GM12872 (cell line): ENCODE results near the gene SLC7A7.

Source experiments
- CTCF ChIP-seq: IDR thresholded peaks from 3 replicates; pipeline ENCODE4 v1.5.1; 2011; ENCODE audit warnings: low read depth, mild to moderate bottlenecking, low read length, moderate library complexity; ENCODE audit not compliant: insufficient read depth

SLC7A7 gene

GRCh38 chr14:22814941-22815713 is at the start of gene SLC7A7:
Gene SLC7A7, minus strand, starts transcription at chr14:22815435. Its CDS starts 2,037 bp downstream, at chr14:22813398.
- no peak for TF ChIP-seq CTCF

GRCh38 chr14:22864979-22865378 is 49.7 kb upstream of the SLC7A7 start:
- no peak for TF ChIP-seq CTCF

- TF ChIP-seq CTCF = no peak
Measured at GRCh38 chr14:22861651-22862050, 46.4 kb upstream of the SLC7A7 start.

GRCh38 chr14:22856428-22856827 is 41.2 kb upstream of the SLC7A7 start:
- TF ChIP-seq CTCF = no peak

- TF ChIP-seq CTCF = no peak
Measured at GRCh38 chr14:22854963-22855724, 39.9 kb upstream of the SLC7A7 start.

- TF ChIP-seq CTCF = peak; percentile 96
Measured at GRCh38 chr14:22852940-22853767, 37.9 kb upstream of the SLC7A7 start.

- no peak for TF ChIP-seq CTCF
Measured at GRCh38 chr14:22852599-22852939, 37.3 kb upstream of the SLC7A7 start.
